ENCODE data around the gene SLC12A1. TPM values are rescaled to one million over a fixed set of nuclear protein-coding genes. Genes with fewer than 3 reads are reported as not detected.

The SLC12A1 gene
- total RNA-seq, 1 donor from 2014 or later = not detected

- Histone ChIP-seq H3F3A (ENCODE audit: low read depth) (no peaks in the 10 kb centered on the region), H3K9ac (no peak overlapping the region)
- no peaks in the 10 kb centered on the region for H3K36me3 Mint-ChIP-seq
Observed at GRCh38 chr15:48221885-48222284, 15.8 kb downstream of the SLC12A1 start.

GRCh38 chr15:48222627-48223026, 16.5 kb downstream of the SLC12A1 start:
- no peak overlapping the region for H3K4me3 Mint-ChIP-seq
- no peaks in the 10 kb centered on the region for H3F3A ChIP-seq (ENCODE audit: low read depth)
- no peak overlapping the region for H3K27ac ChIP-seq
- peak overlapping the region; percentile 38 for H2AFZ ChIP-seq (replicated peaks)
- H3K79me2 ChIP-seq (ENCODE audit: low read depth) = no peaks in the 10 kb centered on the region
- H3K9me3 ChIP-seq (ENCODE audit: low read depth) = no peaks in the 10 kb centered on the region
- H4K20me1 ChIP-seq (ENCODE audit: low read depth) = no peaks in the 10 kb centered on the region
- no peak for TF ChIP-seq EZH2 (IDR thresholded peaks at IDR 0.05)
- TF ChIP-seq EZH2phosphoT487 (IDR thresholded peaks at IDR 0.05) = no peak
- TF ChIP-seq CTCF (IDR thresholded peaks at IDR 0.05) = no peak
- no peaks in the 10 kb centered on the region for H3K9me3 Mint-ChIP-seq
- H3K4me1 Mint-ChIP-seq = peaks cover 9% of the 10 kb centered on the region
- H3K4me3 ChIP-seq = no peak overlapping the region
- H3K27ac Mint-ChIP-seq = no peak overlapping the region
- no peak overlapping the region for H3K9ac ChIP-seq
- peaks cover 2% of the 10 kb centered on the region for H3K27me3 Mint-ChIP-seq (ENCODE audit: insufficient read depth, low read depth)
- no peak overlapping the region for H3K4me2 ChIP-seq
- H3K4me1 ChIP-seq = peaks cover 8% of the 10 kb centered on the region
- H3K27me3 ChIP-seq = no peaks in the 10 kb centered on the region
- DNase-seq (ENCODE audit: low spot score) = no peak
- no peaks in the 10 kb centered on the region for H3K36me3 ChIP-seq
- H3K36me3 Mint-ChIP-seq = no peaks in the 10 kb centered on the region

More at GRCh38 chr15:48221885-48222284, 15.8 kb downstream of the SLC12A1 start:
- DNase-seq (ENCODE audit: low spot score) = no peak
- Mint-ChIP-seq H3K27ac (no peak overlapping the region), H3K27me3 (ENCODE audit: insufficient read depth, low read depth) (peaks cover 2% of the 10 kb centered on the region), H3K4me3 (no peak overlapping the region), H3K9me3 (no peaks in the 10 kb centered on the region), H3K4me1 (peaks cover 9% of the 10 kb centered on the region)
- no peak overlapping the region for H3K4me2 ChIP-seq
- no peak overlapping the region for H2AFZ ChIP-seq (replicated peaks)
- H4K20me1 ChIP-seq (ENCODE audit: low read depth) = no peaks in the 10 kb centered on the region
- TF ChIP-seq EZH2 (IDR thresholded peaks at IDR 0.05) (no peak), EZH2phosphoT487 (IDR thresholded peaks at IDR 0.05) (no peak), CTCF (IDR thresholded peaks at IDR 0.05) (no peak)
- H3K36me3 ChIP-seq = no peaks in the 10 kb centered on the region
- no peaks in the 10 kb centered on the region for H3K27me3 ChIP-seq
- no peaks in the 10 kb centered on the region for H3K79me2 ChIP-seq (ENCODE audit: low read depth)
- H3K9me3 ChIP-seq (ENCODE audit: low read depth) = no peaks in the 10 kb centered on the region
- H3K27ac ChIP-seq = no peak overlapping the region
- no peak overlapping the region for H3K4me3 ChIP-seq
- H3K4me1 ChIP-seq = peaks cover 8% of the 10 kb centered on the region

- Histone ChIP-seq H3K9me3 (ENCODE audit: low read depth) (no peaks in the 10 kb centered on the region), H3K4me1 (peaks cover 8% of the 10 kb centered on the region), H3K4me2 (no peak overlapping the region), H3F3A (ENCODE audit: low read depth) (no peaks in the 10 kb centered on the region), H4K20me1 (ENCODE audit: low read depth) (no peaks in the 10 kb centered on the region), H2AFZ (replicated peaks) (no peak overlapping the region), H3K4me3 (no peak overlapping the region), H3K9ac (no peak overlapping the region), H3K36me3 (no peaks in the 10 kb centered on the region), H3K27me3 (no peaks in the 10 kb centered on the region), H3K79me2 (ENCODE audit: low read depth) (no peaks in the 10 kb centered on the region), H3K27ac (no peak overlapping the region)
- TF ChIP-seq EZH2 (IDR thresholded peaks at IDR 0.05) = no peak
- TF ChIP-seq EZH2phosphoT487 (IDR thresholded peaks at IDR 0.05) = no peak
- no peak for TF ChIP-seq CTCF (IDR thresholded peaks at IDR 0.05)
- H3K27me3 Mint-ChIP-seq (ENCODE audit: insufficient read depth, low read depth) = peaks cover 2% of the 10 kb centered on the region
- H3K4me3 Mint-ChIP-seq = no peak overlapping the region
- no peaks in the 10 kb centered on the region for H3K9me3 Mint-ChIP-seq
- no peak for DNase-seq (ENCODE audit: low spot score)
- peaks cover 9% of the 10 kb centered on the region for H3K4me1 Mint-ChIP-seq
- H3K27ac Mint-ChIP-seq = no peak overlapping the region
- H3K36me3 Mint-ChIP-seq = no peaks in the 10 kb centered on the region
Observed at GRCh38 chr15:48225771-48226170, 19.7 kb downstream of the SLC12A1 start.
